NT2/D1 (cell line): ENCODE results near the gene PPP1R36.
"Not testable (repeated sequence)": the region's sequence is repeated elsewhere in the genome, so short reads cannot be mapped to it uniquely, and the experiment has no call there.

Experiments
- SUZ12 ChIP-seq: IDR thresholded peaks from 2 replicates; pipeline ENCODE4 v1.6.1; 2011; ENCODE audit not compliant: insufficient read length, insufficient read depth; ENCODE audit errors: extremely low read depth
- YY1 ChIP-seq: IDR thresholded peaks from 2 replicates; pipeline ENCODE4 v1.6.1; 2011; ENCODE audit not compliant: insufficient read length, insufficient read depth
- ZNF274 ChIP-seq: IDR thresholded peaks from 2 replicates; pipeline ENCODE4 v1.6.1; 2011; ENCODE audit warnings: mild to moderate bottlenecking, low read depth, low read length

GRCh38 chr14:64569646-64570045, 19.9 kb downstream of the PPP1R36 start:
- not testable (repeated sequence) for TF ChIP-seq ZNF274, YY1, SUZ12
